Frontal cortex (tissue), 4 donors: ENCODE data around the gene PLEKHH2. TPM values are rescaled to one million over a fixed set of nuclear protein-coding genes. Genes with fewer than 3 reads are reported as not detected.
"Not testable (repeated sequence)": the region's sequence is repeated elsewhere in the genome, so short reads cannot be mapped to it uniquely, and the experiment has no call there.

Experiments
- DNase-seq, 2 donors: peaks; one replicate each; pipeline ENCODE4 v3.0.0; 2012; ENCODE audit warnings: low spot score in 2 of 2
- FAIRE-seq: peaks from 2 replicates; lab custom pipeline; 2012; peaks lifted over from hg19 to GRCh38; lab: Jason Lieb, UNC
- total RNA-seq: library from RNA; depleted of rRNA; stranded (reverse); fragments of >200 nt; gene quantifications from one replicate; pipeline ENCODE4 v1.2.3, GENCODE V29; 2014
- donor health status: control.
- donor health status: control.
- donor health status: control.

PLEKHH2 gene
- total RNA-seq = 7.3 TPM

- FAIRE-seq (no peak), DNase-seq (peak; percentile 82 to 89)
Observed at GRCh38 chr2:43637030-43637803, at the start of gene PLEKHH2. PLEKHH2 (plus strand) TSS chr2:43637260; CDS start chr2:43644674, 7,414 bp downstream.

GRCh38 chr2:43592443-43592842, 44.6 kb upstream of the PLEKHH2 start:
- FAIRE-seq (no peak), DNase-seq (no peak)

- DNase-seq (no peak), FAIRE-seq (no peak)
Observed at GRCh38 chr2:43593254-43593653, 43.8 kb upstream of the PLEKHH2 start.

- FAIRE-seq (no peak), DNase-seq (no peak)
Observed at GRCh38 chr2:43594875-43595274, 42.2 kb upstream of the PLEKHH2 start.

- DNase-seq (peak; percentile 72 to 94), FAIRE-seq (no peak)
Observed at GRCh38 chr2:43595603-43596412, 41.3 kb upstream of the PLEKHH2 start, which contains the start of gene THADA. THADA (minus strand) TSS chr2:43596038; CDS start chr2:43592392, 3,646 bp downstream.

GRCh38 chr2:43600596-43600995, 36.5 kb upstream of the PLEKHH2 start:
- DNase-seq, FAIRE-seq: not testable (repeated sequence)

GRCh38 chr2:43604674-43605073, 32.4 kb upstream of the PLEKHH2 start:
- DNase-seq (no peak), FAIRE-seq (no peak)

- DNase-seq (peak in 1 of 2 donors; percentile 39), FAIRE-seq (peak; percentile 73)
Observed at GRCh38 chr2:43605079-43605655, 31.9 kb upstream of the PLEKHH2 start.

- FAIRE-seq = no peak
- DNase-seq = no peak
Observed at GRCh38 chr2:43605851-43606250, 31.2 kb upstream of the PLEKHH2 start.

GRCh38 chr2:43609290-43609918, 27.7 kb upstream of the PLEKHH2 start:
- DNase-seq = peak in 1 of 2 donors; percentile 37
- no peak for FAIRE-seq

- no peak for DNase-seq
Observed at GRCh38 chr2:43610361-43610760, 26.7 kb upstream of the PLEKHH2 start.

GRCh38 chr2:43611987-43612894, 24.8 kb upstream of the PLEKHH2 start:
- FAIRE-seq = no peak
- DNase-seq = peak in 1 of 2 donors; percentile 34

More at GRCh38 chr2:43610361-43610760, 26.7 kb upstream of the PLEKHH2 start:
- no peak for FAIRE-seq

- DNase-seq (no peak), FAIRE-seq (no peak)
Observed at GRCh38 chr2:43612944-43613343, 24.1 kb upstream of the PLEKHH2 start.

- DNase-seq (no peak), FAIRE-seq (no peak)
Observed at GRCh38 chr2:43616967-43617680, 19.9 kb upstream of the PLEKHH2 start.

- FAIRE-seq = no peak
- no peak for DNase-seq
Observed at GRCh38 chr2:43619511-43619910, 17.5 kb upstream of the PLEKHH2 start.

- DNase-seq (no peak), FAIRE-seq (no peak)
Observed at GRCh38 chr2:43622931-43623451, 14.1 kb upstream of the PLEKHH2 start.

GRCh38 chr2:43631618-43632317, 5.3 kb upstream of the PLEKHH2 start:
- FAIRE-seq (no peak), DNase-seq (no peak)
